ENCODE results near the gene HAUS8. TPM values are rescaled to one million over a fixed set of nuclear protein-coding genes. Genes with fewer than 3 reads are reported as not detected.
"Not testable (repeated sequence)": the region's sequence is repeated elsewhere in the genome, so short reads cannot be mapped to it uniquely, and the experiment has no call there.

Gene HAUS8
- total and polyA plus RNA-seq, 10 of the 15 experiments (the other 5 are each of a cell fraction or from before 2014, with no cell fraction given), result 22.7 to 43.9 (median 34.4) TPM

DNA sequence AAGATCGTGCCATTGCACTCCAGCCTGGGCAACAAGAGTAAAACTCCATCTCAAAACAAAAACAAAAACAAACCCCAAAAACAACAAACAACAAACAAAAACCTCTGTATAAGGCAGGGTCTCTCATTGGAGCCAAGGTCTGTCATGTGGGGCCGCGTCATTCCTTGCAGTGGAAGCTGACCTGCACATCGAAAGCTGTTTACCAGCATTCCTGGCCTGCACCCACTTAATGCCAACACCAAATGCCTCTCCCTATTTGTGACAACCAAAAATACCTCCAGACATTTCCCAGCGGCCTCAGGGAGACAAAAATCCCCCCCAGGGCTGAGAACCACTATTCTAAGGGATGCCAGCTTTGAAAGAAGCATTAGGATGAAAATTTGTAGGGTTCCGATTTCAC is 49.9 kb downstream of the HAUS8 start:
- ChIA-PET SMC1A (ENCODE audit: uncharacterized antibody, unreplicated experiment) (no interaction called here), RAD21 (ENCODE audit: unreplicated experiment) (no interaction called here)

DNA sequence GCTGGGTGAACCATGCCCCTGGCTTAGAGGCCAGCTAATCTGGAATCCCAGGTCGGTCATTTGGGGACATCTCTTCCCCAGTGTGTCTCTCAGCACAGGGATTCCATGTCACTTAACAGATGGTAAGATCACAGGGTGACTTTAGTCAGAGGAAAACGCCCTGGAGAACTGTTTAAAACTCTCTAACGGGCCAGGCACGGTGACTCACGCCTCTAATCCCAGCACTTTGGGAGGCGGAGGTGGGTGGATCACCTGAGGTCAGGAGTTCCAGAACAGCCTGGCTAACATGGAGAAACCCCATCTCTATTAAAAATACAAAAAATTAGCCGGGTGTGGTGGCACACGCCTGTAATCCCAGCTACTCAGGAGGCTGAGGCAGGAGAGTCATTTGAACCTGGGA is 50.3 kb downstream of the HAUS8 start:
- H3K27ac ChIP-seq (ENCODE audit: control insufficient read depth, insufficient read depth); H3K4me1 ChIP-seq (ENCODE audit: control insufficient read depth, insufficient read depth, low read length); H3K9me3 ChIP-seq (replicated peaks; ENCODE audit: control insufficient read depth, insufficient read depth, low read length); H4K20me1 ChIP-seq (ENCODE audit: control insufficient read depth, insufficient read depth); RAD21 ChIA-PET (ENCODE audit: unreplicated experiment); FAIRE-seq; H3K4me2 ChIP-seq (ENCODE audit: control insufficient read depth, insufficient read depth); H3K79me2 ChIP-seq (ENCODE audit: control insufficient read depth, insufficient read depth, low read length); POLR2A ChIA-PET; DNase-seq (ENCODE audit: low read depth, low spot score); H3K4me3 ChIP-seq; H2AFZ ChIP-seq (ENCODE audit: control insufficient read depth, low read depth, low read length); H3K27me3 ChIP-seq (replicated peaks in 1 of 2; ENCODE audit: control insufficient read depth in 2 of 2, insufficient read depth in 2 of 2, low read length in 1 of 2); CTCF ChIA-PET; H3K9ac ChIP-seq (ENCODE audit: control insufficient read depth, insufficient read depth, low read length); ATAC-seq; in situ Hi-C loops (cut with MboI); BruUV-seq (replicated peaks); H3K36me3 ChIP-seq (ENCODE audit: control insufficient read depth in 2 of 2, insufficient read depth in 2 of 2, low read length in 1 of 2); intact Hi-C loops (cut with micrococcal nuclease; ENCODE audit: unreplicated experiment): not testable (repeated sequence)
- SMC1A ChIA-PET (ENCODE audit: uncharacterized antibody, unreplicated experiment), result interaction anchor here (0.6 kb wide), 1 partner anchor 135 kb away, joined by 3 read pairs; no protein-coding TSS in a partner anchor
- 33% methylated on average over 8 of the region's 8 CpGs for WGBS (ENCODE audit: insufficient coverage, insufficient replicate concordance, low lambda C conversion rate, missing lambda C conversion rate)

More for the DNA sequence above, 49.9 kb downstream of the HAUS8 start:
- Histone ChIP-seq H3K4me2 (ENCODE audit: control insufficient read depth, insufficient read depth) (no peak overlapping the region), H3K36me3 (ENCODE audit: control insufficient read depth in 2 of 2, insufficient read depth in 2 of 2, low read length in 1 of 2) (no peaks in the 10 kb centered on the region), H3K27ac (ENCODE audit: control insufficient read depth, insufficient read depth) (no peak overlapping the region), H2AFZ (ENCODE audit: control insufficient read depth, low read depth, low read length) (no peak overlapping the region), H3K27me3 (replicated peaks in 1 of 2; ENCODE audit: control insufficient read depth in 2 of 2, insufficient read depth in 2 of 2, low read length in 1 of 2) (peaks cover 3 to 9% of the 10 kb centered on the region in 2 experiments), H3K9ac (ENCODE audit: control insufficient read depth, insufficient read depth, low read length) (no peak overlapping the region), H3K9me3 (replicated peaks; ENCODE audit: control insufficient read depth, insufficient read depth, low read length) (peaks cover 2% of the 10 kb centered on the region; the same call in 1 of the 3 replicates), H3K79me2 (ENCODE audit: control insufficient read depth, insufficient read depth, low read length) (no peaks in the 10 kb centered on the region), H3K4me3 (no peak overlapping the region), H3K4me1 (ENCODE audit: control insufficient read depth, insufficient read depth, low read length) (no peaks in the 10 kb centered on the region), H4K20me1 (ENCODE audit: control insufficient read depth, insufficient read depth) (no peaks in the 10 kb centered on the region)
- ChIA-PET POLR2A (no interaction called here), CTCF (no interaction called here)
- BruUV-seq (replicated peaks), result no TSS peak
- ATAC-seq (no peak), DNase-seq (ENCODE audit: low read depth, low spot score) (no peak), FAIRE-seq (no peak)
- intact Hi-C loops (cut with micrococcal nuclease; ENCODE audit: unreplicated experiment), result no loop called here
- in situ Hi-C loops (cut with MboI), result no loop called here
- WGBS (ENCODE audit: insufficient coverage, insufficient replicate concordance, low lambda C conversion rate, missing lambda C conversion rate), result 30% methylated on average over 6 of the region's 6 CpGs
- TF ChIP-seq LARP7 (IDR thresholded peaks at IDR 0.05) (no peak), NFIC (IDR thresholded peaks at IDR 0.05; ENCODE audit: low read depth, low read length) (no peak), EP300 (IDR thresholded peaks at IDR 0.05; ENCODE audit: borderline replicate concordance in 1 of 2, control insufficient read depth in 1 of 2, low read depth in 2 of 2, low read length in 2 of 2) (no peak), PAX8 (IDR thresholded peaks at IDR 0.05) (no peak), IKZF1 (conservative IDR thresholded peaks at IDR 0.05) (no peak), NR2C2 (IDR thresholded peaks at IDR 0.05; ENCODE audit: borderline replicate concordance, control insufficient read depth, insufficient read length, low read depth) (no peak), SPI1 (IDR thresholded peaks at IDR 0.05; ENCODE audit: borderline replicate concordance, insufficient read depth, low read depth, low read length) (no peak), SMAD1 (IDR thresholded peaks at IDR 0.05; ENCODE audit: low read depth, partially characterized antibody) (no peak)
- TF ChIP-seq, protein P1, sequence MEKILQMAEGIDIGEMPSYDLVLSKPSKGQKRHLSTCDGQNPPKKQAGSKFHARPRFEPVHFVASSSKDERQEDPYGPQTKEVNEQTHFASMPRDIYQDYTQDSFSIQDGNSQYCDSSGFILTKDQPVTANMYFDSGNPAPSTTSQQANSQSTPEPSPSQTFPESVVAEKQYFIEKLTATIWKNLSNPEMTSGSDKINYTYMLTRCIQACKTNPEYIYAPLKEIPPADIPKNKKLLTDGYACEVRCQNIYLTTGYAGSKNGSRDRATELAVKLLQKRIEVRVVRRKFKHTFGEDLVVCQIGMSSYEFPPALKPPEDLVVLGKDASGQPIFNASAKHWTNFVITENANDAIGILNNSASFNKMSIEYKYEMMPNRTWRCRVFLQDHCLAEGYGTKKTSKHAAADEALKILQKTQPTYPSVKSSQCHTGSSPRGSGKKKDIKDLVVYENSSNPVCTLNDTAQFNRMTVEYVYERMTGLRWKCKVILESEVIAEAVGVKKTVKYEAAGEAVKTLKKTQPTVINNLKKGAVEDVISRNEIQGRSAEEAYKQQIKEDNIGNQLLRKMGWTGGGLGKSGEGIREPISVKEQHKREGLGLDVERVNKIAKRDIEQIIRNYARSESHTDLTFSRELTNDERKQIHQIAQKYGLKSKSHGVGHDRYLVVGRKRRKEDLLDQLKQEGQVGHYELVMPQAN (conservative IDR thresholded peaks at IDR 0.05), result no peak
